Smooth muscle cell (in vitro differentiated cells): Measurements from ENCODE around the gene LDB3. TPM values are rescaled to one million over a fixed set of nuclear protein-coding genes. Genes with fewer than 3 reads are reported as not detected.

ENCODE experiments used
- DNase-seq: peaks from one replicate; lab custom pipeline; 2025; ENCODE audit not compliant: unreplicated experiment; lab: John Stamatoyannopoulos, UW
- H2AFZ ChIP-seq: fragments of 200-600 bp; sonication (generic); 2 replicates; pipeline ENCODE4 v1.6.0; 2016; ENCODE audit warnings: antibody characterized with exemption, low read depth, mild to moderate bottlenecking
- H3F3A ChIP-seq: fragments of 200-600 bp; sonication (generic); 2 replicates; pipeline ENCODE4 v1.6.0; 2017; ENCODE audit warnings: antibody characterized with exemption, low read depth
- H3K27ac ChIP-seq: fragments of 200-600 bp; sonication (generic); 2 replicates; pipeline ENCODE4 v1.5.1; 2016; ENCODE audit warnings: low read depth, mild to moderate bottlenecking
- H3K27me3 ChIP-seq: fragments of 200-600 bp; sonication (generic); 2 replicates; pipeline ENCODE4 v1.6.1; 2016; ENCODE audit warnings: low read depth, mild to moderate bottlenecking
- H3K36me3 ChIP-seq: fragments of 200-600 bp; sonication (generic); 2 replicates; pipeline ENCODE4 v1.5.1; 2016; ENCODE audit warnings: low read depth
- H3K4me1 ChIP-seq: fragments of 200-600 bp; sonication (generic); 2 replicates; pipeline ENCODE4 v1.5.1; 2016; ENCODE audit warnings: low read depth
- H3K4me2 ChIP-seq: fragments of 200-600 bp; sonication (generic); 2 replicates; pipeline ENCODE4 v1.6.0; 2016; ENCODE audit warnings: mild to moderate bottlenecking
- H3K4me3 ChIP-seq: fragments of 200-600 bp; sonication (generic); 2 replicates; pipeline ENCODE4 v1.5.1; 2016; ENCODE audit warnings: mild to moderate bottlenecking
- H3K79me2 ChIP-seq: fragments of 200-600 bp; sonication (generic); 2 replicates; pipeline ENCODE4 v1.6.0; 2016; ENCODE audit warnings: low read depth, mild to moderate bottlenecking
- H3K9ac ChIP-seq: fragments of 200-600 bp; sonication (generic); 2 replicates; pipeline ENCODE4 v1.6.0; 2016; ENCODE audit warnings: low read depth
- H3K9me3 ChIP-seq: fragments of 200-600 bp; sonication (generic); replicated peaks from 2 replicates; pipeline ENCODE4 v1.5.1; 2016; ENCODE audit warnings: low read depth
- H4K20me1 ChIP-seq: fragments of 200-600 bp; sonication (generic); 2 replicates; pipeline ENCODE4 v1.6.0; 2016; ENCODE audit warnings: low read depth
- CTCF ChIP-seq: fragments of 200-600 bp; sonication (generic); IDR thresholded peaks from 2 replicates; pipeline ENCODE4 v1.5.1; 2017; ENCODE audit warnings: borderline replicate concordance, mild to moderate bottlenecking, antibody characterized with exemption; ENCODE audit not compliant: insufficient read depth, poor library complexity, severe bottlenecking
- WGBS: methylation state at CpG from one replicate; pipeline ENCODE4 v1.1.7; 2016; ENCODE audit warnings: low lambda C conversion rate; 5-methylcytosine and 5-hydroxymethylcytosine counted together
- polyA plus RNA-seq: library from polyadenylated mRNA; unstranded; fragments of >200 nt; fragmentation: Nextera tagmentation; extraction: Ambion mirVana; gene quantifications from 2 replicates; pipeline ENCODE4 v1.2.1, GENCODE V29; 2016
- total RNA-seq: library from RNA; depleted of rRNA; stranded (reverse); fragments of >200 nt; gene quantifications from 2 replicates; pipeline ENCODE4 v1.2.3, GENCODE V29; 2014

LDB3 gene
- total and polyA plus RNA-seq, 2 experiments from 2014 or later, result 0.31 to 0.61 TPM

DNA sequence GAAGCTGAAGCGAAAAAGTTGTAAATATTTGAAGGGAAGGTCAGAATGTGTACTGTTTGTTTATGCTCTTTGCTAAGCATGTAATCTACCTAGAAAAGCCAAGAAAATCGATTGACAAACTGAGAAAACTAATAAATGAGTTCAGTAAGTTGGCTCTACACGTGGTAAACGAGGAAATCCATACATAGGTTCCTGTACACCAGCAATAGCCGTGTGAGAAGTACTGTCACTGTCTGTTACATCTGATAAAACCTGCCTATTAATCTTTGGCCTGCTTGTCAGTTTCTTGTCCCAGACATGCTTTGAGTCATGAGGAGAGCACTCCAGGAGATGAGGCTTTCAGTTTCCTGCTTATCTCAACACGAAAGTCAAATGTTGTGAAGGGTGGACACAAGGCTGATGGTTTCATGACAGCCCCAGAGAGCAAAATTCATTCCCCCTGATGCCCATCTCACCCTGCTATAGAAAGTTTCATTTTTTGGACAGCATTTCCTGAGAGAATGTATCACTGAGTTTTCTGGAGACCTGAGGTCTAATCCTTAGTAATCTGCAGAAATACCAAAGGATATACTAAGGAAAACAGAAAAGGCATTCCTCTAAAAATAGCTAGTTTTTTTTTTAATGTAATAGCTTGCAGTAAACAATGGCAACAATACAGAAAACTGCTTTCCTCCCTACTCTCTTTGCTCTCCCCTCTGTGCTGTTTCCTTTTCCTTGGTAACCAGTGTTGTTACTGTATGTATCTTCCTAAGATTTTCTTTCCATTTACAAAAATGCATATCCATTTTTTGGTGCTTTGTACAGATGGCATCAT, 107.0 kb downstream of the LDB3 start:
- WGBS, result 45% methylated on average over 6 of the region's 6 CpGs
- Histone ChIP-seq H3K27me3 (no peaks in the 10 kb centered on the region), H3K4me3 (no peak overlapping the region), H3K36me3 (no peaks in the 10 kb centered on the region), H3K79me2 (peaks cover 89% of the 10 kb centered on the region), H2AFZ (no peak overlapping the region), H3K9me3 (no peaks in the 10 kb centered on the region), H3K9ac (peak overlapping the region; percentile 14), H3K27ac (peak overlapping the region; percentile 76), H3K4me2 (peak overlapping the region; percentile 69), H4K20me1 (peaks cover 99% of the 10 kb centered on the region), H3F3A (peaks cover 12% of the 10 kb centered on the region), H3K4me1 (peaks cover 30% of the 10 kb centered on the region)
- DNase-seq, result no peak
- TF ChIP-seq CTCF, result no peak

DNA sequence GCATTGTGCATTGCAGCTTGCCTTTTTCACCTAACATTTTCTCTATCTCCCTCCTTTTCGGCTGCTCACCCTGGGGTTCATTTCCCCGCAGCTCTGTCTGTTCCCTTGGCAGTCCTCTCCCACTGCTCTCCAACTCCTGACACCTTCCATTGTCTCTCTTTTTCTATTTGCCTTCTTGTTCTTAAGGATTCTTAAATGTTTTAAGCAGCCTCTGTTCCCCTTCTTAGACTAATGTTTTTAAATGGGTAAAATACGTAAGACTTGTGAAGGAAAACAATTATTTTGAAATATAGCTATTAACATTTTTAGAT, 107.5 kb downstream of the LDB3 start:
- H3K36me3 ChIP-seq, result no peaks in the 10 kb centered on the region
- H3K9me3 ChIP-seq, result no peaks in the 10 kb centered on the region
- peaks cover 27% of the 10 kb centered on the region for H3K4me1 ChIP-seq
- H3K79me2 ChIP-seq, result peaks cover 89% of the 10 kb centered on the region
- H3K4me2 ChIP-seq, result peak overlapping the region; percentile 69
- peaks cover 94% of the 10 kb centered on the region for H4K20me1 ChIP-seq
- no peaks in the 10 kb centered on the region for H3K27me3 ChIP-seq
- H3K4me3 ChIP-seq, result no peak overlapping the region
- no peak overlapping the region for H2AFZ ChIP-seq
- no peak for TF ChIP-seq CTCF
- DNase-seq, result no peak
- peak overlapping the region; percentile 5 for H3K9ac ChIP-seq
- WGBS, result 63% methylated on average over 3 of the region's 3 CpGs
- peaks cover 12% of the 10 kb centered on the region for H3F3A ChIP-seq
- H3K27ac ChIP-seq, result peak overlapping the region; percentile 76

- DNase-seq, result no peak
- no peak overlapping the region for H3K4me3 ChIP-seq
- peaks cover 90% of the 10 kb centered on the region for H3K79me2 ChIP-seq
- H3F3A ChIP-seq, result peaks cover 9% of the 10 kb centered on the region
- peaks cover 93% of the 10 kb centered on the region for H4K20me1 ChIP-seq
- WGBS, result 73% methylated on average over 5 of the region's 5 CpGs
- H3K27ac ChIP-seq, result no peak overlapping the region
- H3K4me1 ChIP-seq, result peaks cover 18% of the 10 kb centered on the region
- H3K4me2 ChIP-seq, result no peak overlapping the region
- H3K36me3 ChIP-seq, result no peaks in the 10 kb centered on the region
- no peak overlapping the region for H2AFZ ChIP-seq
- H3K9ac ChIP-seq, result no peak overlapping the region
- H3K27me3 ChIP-seq, result no peaks in the 10 kb centered on the region
- no peak for TF ChIP-seq CTCF
- H3K9me3 ChIP-seq, result no peaks in the 10 kb centered on the region
Observed at GRCh38 chr10:86779220-86780017, 111.1 kb downstream of the LDB3 start.
